ENCODE measurements around the gene DHX38. TPM values are rescaled to one million over a fixed set of nuclear protein-coding genes. Genes with fewer than 3 reads are reported as not detected.

The DHX38 gene
- total RNA-seq, 3 donors from 2014 or later (not counting 1 experiment from before 2014, with no cell fraction given): 120 to 124 (median 120) TPM

DNA sequence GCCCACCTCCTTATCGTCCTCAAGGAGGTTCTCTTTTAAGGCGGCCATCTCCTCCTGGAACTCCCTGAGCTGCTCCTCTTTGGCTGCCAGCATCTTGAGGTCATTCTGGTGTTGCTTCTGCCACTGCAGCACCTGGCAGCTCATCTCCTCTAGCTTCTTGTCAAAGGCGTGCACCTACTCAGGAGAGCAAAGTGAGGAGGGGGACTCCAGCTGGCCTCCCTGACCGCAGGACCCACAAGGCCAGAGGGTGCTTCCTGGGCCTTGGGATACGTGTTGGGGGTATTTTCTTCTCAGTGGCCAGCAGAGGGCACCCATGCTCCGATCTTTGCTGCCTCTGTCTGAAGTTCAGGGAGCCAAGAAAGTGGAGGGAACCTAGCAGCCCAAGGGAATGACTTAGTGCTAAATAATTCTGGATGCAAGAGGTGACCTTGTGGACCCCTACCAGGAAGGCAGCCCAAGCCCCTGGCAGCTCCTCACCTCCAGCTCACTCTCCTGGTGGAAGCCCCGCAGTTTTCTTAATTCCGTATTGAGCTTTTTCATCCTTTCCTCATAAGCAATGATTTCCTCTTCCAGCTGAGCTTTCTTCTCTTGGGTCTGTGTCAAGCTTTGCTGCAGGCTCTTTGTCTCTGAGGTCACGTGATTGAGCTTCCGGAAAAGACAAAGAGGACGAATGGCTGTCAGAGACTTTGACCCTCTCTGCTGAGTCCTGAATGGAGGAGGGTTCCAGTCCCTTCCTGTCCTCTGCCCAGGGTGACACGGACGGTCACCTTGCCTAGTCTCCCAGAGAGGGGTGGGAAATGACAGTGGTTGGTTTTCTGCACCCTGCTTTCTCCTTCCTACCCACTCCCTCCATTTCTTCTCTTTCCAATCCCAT, 31.4 kb downstream of the DHX38 start:
- ATAC-seq (peak; percentile 50 to 72 (median 58)), DNase-seq (peak; percentile 54 to 78)
- H3K4me1 Mint-ChIP-seq: no peaks in the 10 kb centered on the region
- Histone ChIP-seq H3K36me3 (ENCODE audit: control insufficient read depth, insufficient read depth, low read length) (no peaks in the 10 kb centered on the region), H3K4me3 (ENCODE audit: low read length) (no peak overlapping the region), H3K27me3 (ENCODE audit: control insufficient read depth, insufficient read depth, low read length) (no peaks in the 10 kb centered on the region), H3K27ac (ENCODE audit: low read length) (no peak overlapping the region), H3K9me3 (ENCODE audit: control insufficient read depth, insufficient read depth, low read length) (no peaks in the 10 kb centered on the region), H3K4me1 (ENCODE audit: control insufficient read depth, insufficient read depth, low read length) (no peaks in the 10 kb centered on the region)
- H3K9me3 Mint-ChIP-seq: no peaks in the 10 kb centered on the region
- no peak overlapping the region for H3K4me3 Mint-ChIP-seq
- TF ChIP-seq, protein P1, sequence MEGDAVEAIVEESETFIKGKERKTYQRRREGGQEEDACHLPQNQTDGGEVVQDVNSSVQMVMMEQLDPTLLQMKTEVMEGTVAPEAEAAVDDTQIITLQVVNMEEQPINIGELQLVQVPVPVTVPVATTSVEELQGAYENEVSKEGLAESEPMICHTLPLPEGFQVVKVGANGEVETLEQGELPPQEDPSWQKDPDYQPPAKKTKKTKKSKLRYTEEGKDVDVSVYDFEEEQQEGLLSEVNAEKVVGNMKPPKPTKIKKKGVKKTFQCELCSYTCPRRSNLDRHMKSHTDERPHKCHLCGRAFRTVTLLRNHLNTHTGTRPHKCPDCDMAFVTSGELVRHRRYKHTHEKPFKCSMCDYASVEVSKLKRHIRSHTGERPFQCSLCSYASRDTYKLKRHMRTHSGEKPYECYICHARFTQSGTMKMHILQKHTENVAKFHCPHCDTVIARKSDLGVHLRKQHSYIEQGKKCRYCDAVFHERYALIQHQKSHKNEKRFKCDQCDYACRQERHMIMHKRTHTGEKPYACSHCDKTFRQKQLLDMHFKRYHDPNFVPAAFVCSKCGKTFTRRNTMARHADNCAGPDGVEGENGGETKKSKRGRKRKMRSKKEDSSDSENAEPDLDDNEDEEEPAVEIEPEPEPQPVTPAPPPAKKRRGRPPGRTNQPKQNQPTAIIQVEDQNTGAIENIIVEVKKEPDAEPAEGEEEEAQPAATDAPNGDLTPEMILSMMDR (IDR thresholded peaks at IDR 0.05): peak; percentile 81
- no peaks in the 10 kb centered on the region for H3K36me3 Mint-ChIP-seq
- intact Hi-C loops (cut with micrococcal nuclease): loop anchor here (2.0 kb wide), 1 partner anchor 342 kb away; no protein-coding TSS in a partner anchor
- no peak overlapping the region for H3K27ac Mint-ChIP-seq
- no peaks in the 10 kb centered on the region for H3K27me3 Mint-ChIP-seq (ENCODE audit: low read depth in 2 of 2)
- 47% methylated on average over 11 of the region's 13 CpGs for WGBS (ENCODE audit: insufficient coverage)

DNA sequence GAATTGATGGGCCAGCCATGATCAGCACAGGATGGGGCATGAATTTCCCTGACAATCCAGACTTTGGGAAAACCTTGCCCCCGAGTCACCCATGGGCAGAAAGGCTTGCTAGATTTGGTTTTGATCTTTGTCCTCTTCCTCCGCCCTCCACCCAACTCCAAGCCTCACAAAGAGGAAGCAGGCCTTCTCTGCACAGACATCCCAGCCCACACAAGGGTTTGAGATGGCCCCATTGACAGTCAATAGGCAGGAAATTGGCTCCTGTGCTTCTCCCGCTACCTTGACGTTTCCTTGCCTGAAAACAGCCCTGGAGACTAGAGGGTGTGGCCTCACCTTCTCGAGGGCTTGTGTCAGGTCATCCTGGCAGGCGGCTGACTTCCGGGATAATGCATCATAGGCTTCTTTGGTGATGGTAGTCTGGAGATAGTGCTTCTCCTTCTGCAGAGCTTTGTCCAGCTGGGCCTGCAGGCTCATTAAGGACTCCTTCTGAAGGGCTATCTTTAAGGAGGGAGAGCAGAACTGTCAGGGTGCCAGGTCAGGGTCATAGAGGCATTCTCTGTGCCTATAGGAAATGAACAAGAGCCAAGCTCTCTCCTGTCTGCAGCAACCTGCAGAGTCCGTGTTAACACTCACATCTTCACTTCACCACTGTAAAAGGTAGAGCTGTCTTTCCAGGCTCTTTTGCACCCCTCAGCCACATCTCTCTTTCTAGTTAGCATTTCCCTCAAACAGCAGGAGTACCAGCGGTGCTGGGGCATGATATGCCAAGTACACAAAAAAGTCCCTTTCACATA, 32.2 kb downstream of the DHX38 start:
- Histone ChIP-seq H3K27me3 (ENCODE audit: control insufficient read depth, insufficient read depth, low read length) (no peaks in the 10 kb centered on the region), H3K36me3 (ENCODE audit: control insufficient read depth, insufficient read depth, low read length) (no peaks in the 10 kb centered on the region), H3K4me1 (ENCODE audit: control insufficient read depth, insufficient read depth, low read length) (no peaks in the 10 kb centered on the region), H3K27ac (ENCODE audit: low read length) (no peak overlapping the region), H3K4me3 (ENCODE audit: low read length) (no peak overlapping the region), H3K9me3 (ENCODE audit: control insufficient read depth, insufficient read depth, low read length) (no peaks in the 10 kb centered on the region)
- Mint-ChIP-seq H3K9me3 (no peaks in the 10 kb centered on the region), H3K4me1 (no peaks in the 10 kb centered on the region), H3K4me3 (no peak overlapping the region), H3K27me3 (ENCODE audit: low read depth in 2 of 2) (no peaks in the 10 kb centered on the region), H3K27ac (no peak overlapping the region), H3K36me3 (no peaks in the 10 kb centered on the region)
- TF ChIP-seq, protein P1 (IDR thresholded peaks at IDR 0.05): no peak
- DNase-seq (no peak), ATAC-seq (no peak)
- intact Hi-C loops (cut with micrococcal nuclease): loop anchor here (2.0 kb wide), 1 partner anchor 341 kb away; no protein-coding TSS in a partner anchor
- 73% methylated on average over 9 of the region's 9 CpGs for WGBS (ENCODE audit: insufficient coverage)

DNA sequence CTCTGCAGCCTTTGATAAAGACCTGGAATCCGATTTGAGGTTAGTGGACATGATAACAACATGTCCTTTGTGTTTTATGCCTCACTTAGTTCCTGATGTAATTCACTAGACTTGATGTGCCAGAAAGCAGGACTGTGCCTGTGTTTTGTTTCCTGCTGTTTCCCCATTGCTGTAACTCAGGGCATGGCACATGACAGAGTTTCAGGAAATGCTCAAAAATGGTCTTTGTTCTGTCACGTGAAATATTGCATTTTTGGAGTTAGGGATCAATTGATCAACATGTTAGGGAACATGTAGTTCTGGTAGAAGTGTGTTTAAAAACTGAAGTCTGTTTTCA, 32.8 kb downstream of the DHX38 start:
- no peaks in the 10 kb centered on the region for H3K36me3 Mint-ChIP-seq
- no peaks in the 10 kb centered on the region for H3K27me3 Mint-ChIP-seq (ENCODE audit: low read depth in 2 of 2)
- no peaks in the 10 kb centered on the region for H3K9me3 Mint-ChIP-seq
- no peak overlapping the region for H3K27ac ChIP-seq (ENCODE audit: low read length)
- H3K4me1 ChIP-seq (ENCODE audit: control insufficient read depth, insufficient read depth, low read length): no peaks in the 10 kb centered on the region
- H3K9me3 ChIP-seq (ENCODE audit: control insufficient read depth, insufficient read depth, low read length): no peaks in the 10 kb centered on the region
- WGBS (ENCODE audit: insufficient coverage): 71% methylated on average over 2 of the region's 2 CpGs
- no peaks in the 10 kb centered on the region for H3K27me3 ChIP-seq (ENCODE audit: control insufficient read depth, insufficient read depth, low read length)
- TF ChIP-seq, protein P1 (IDR thresholded peaks at IDR 0.05): no peak
- no peaks in the 10 kb centered on the region for H3K36me3 ChIP-seq (ENCODE audit: control insufficient read depth, insufficient read depth, low read length)
- H3K27ac Mint-ChIP-seq: no peak overlapping the region
- ATAC-seq (no peak), DNase-seq (no peak)
- no peak overlapping the region for H3K4me3 ChIP-seq (ENCODE audit: low read length)
- intact Hi-C loops (cut with micrococcal nuclease): no loop called here
- H3K4me3 Mint-ChIP-seq: no peak overlapping the region
- no peaks in the 10 kb centered on the region for H3K4me1 Mint-ChIP-seq

Measured in natural killer cell (primary cell).